GM21528 (cell line): ENCODE measurements around the gene DIPK2A.

Experiments used
- ATAC-seq: cut with Tn5 transposase; IDR thresholded peaks from one replicate; pipeline ENCODE4 v1.9.1; 2021; ENCODE audit warnings: mild to moderate bottlenecking, moderate library complexity; ENCODE audit not compliant: unreplicated experiment, low FRiP score

The DIPK2A gene

DNA sequence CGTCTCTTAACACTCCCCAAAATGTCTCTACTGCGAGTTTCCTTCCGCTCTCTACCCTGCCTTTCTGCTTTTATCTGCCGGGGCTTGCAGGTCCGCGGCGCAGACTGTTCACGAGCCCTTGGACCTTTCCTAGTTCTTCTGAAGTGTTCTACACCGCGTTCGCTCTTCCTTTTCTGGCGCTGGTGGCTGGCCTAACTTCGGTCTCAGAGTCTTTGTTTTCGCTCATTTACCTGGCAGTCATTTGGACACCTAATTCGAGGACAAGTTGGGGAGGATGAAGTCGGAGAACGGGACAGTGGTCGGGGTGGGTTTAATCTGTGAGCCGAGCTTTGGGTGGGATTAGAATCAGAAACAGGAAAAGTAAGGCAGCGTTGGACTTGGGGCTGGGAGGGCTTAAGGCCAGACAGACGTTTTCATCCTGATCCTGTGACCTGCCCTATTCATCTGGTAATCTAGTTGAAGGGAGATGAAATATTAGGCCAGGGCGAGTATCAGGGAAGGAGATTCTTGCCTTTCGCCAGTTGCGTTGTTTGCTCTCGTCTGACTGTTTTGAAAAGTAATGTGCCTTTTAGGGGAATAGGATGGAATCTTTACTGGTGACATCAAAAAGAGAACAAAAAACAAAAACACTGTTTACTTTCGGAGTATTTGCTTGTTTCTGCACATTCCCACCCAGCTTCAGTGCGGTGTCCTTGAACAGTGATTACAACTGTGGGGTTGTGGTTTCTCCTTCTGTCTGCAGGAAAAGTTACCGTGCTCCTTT, 1.8 kb downstream of the DIPK2A start:
- ATAC-seq: no peak

- no peak for ATAC-seq
Observed at GRCh38 chr3:143974271-143975238, 2.9 kb downstream of the DIPK2A start.

DNA sequence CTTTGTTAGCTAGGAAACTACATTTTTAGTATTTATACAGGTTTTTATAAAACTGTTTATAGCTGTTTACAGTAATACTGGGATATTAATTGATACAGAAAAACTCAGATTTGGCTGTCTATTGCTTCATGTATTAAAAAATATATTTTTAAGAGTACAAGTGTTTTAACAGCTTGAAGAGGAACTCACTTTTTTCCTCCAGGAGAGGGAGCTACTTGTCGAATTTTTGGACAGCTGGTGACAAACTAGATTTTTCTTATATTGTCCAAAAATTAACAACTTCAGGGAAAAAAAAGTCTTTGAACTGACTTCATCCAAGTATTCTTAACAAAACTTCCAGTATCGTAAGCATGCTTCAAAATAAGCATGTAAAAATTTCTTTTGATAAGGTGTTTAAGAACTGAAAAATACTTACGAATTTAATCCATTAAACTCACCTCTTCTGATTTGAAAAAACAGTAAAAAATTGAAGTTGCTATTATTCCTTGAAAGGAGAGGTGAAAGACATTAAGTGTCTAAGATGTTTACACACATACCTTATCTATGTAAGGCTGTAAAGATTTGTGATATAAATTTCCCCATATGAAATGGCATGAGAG, 4.0 kb downstream of the DIPK2A start:
- ATAC-seq: no peak

- peak; percentile 50 for ATAC-seq
Observed at GRCh38 chr3:143977341-143978262, 6.0 kb downstream of the DIPK2A start.

DNA sequence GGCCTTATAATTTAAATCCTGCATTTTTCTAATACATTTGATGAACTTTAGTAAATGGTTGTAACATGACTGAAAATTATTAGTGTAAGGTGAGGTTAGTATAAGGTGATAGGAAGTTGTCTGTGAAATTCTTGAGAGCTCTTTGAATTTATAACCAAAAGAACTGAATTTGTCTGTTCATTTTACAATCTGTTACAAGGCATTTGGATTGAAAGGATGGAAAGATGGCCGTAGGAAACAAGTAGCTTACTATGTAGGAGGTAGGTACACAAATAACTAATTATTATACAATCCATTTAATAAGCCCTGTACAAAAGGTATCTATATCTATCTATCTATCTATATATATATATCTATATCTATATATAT, 6.6 kb downstream of the DIPK2A start:
- ATAC-seq: no peak

DNA sequence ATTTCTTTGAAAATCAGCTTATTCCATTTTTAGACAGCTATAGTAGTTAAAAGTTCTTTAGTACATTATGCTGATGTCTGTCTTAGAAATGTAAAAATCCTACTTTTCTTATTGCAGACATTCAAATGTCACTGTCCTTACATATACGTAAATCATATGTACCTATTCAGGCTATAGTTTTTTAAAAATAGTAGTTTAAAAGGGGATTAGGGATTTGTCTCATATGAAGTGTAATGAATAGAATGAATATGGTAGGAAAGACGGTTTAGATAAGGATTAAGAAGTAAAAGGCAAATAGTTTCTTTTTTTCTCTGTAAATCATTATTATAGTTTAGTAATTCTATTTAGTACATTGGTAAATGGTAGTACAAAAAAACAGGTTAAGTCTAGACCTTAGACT, 7.4 kb downstream of the DIPK2A start:
- ATAC-seq: no peak

GRCh38 chr3:143979813-143980212, 8.2 kb downstream of the DIPK2A start:
- no peak for ATAC-seq

- no peak for ATAC-seq
Observed at GRCh38 chr3:143988306-143988705, 16.7 kb downstream of the DIPK2A start.

- ATAC-seq: no peak
Observed at GRCh38 chr3:143989461-143989860, 17.8 kb downstream of the DIPK2A start.

DNA sequence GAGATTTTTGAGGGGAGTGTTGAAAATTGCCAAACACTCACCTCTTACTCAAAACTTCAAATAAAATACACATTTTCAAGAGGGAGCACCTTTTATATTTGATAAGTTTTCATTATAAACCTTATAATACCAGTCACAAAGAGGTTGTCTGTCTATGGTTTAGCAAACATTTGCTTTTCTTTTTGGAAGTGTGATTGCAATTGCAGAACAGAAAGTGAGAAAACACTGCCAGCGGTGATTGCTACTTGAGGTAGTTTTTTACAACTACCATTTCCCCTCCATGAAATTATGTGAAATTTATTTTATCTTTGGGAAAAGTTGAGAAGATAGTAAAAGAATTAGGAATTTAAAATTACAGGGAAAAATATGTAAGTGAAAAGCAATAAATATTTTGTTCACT, 20.1 kb downstream of the DIPK2A start:
- no peak for ATAC-seq

DNA sequence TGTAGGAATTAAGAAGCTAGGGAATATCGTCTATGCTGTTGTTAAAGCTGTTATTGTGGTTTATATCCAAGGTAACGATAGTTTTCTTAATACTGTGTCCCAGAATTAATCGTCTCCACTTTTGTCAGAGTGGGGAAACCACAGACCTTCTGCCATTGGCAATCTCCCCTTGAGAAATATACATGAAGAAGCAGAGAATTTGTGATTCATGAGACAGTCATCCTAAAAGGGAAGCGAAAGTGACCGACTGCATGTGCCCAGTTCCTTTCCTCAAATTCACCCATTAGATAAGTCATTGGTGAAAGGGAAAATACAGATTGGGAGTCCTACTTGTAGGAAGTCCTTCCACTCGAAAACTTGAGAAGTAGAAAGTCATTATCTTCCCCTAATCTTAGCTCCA, 26.6 kb downstream of the DIPK2A start:
- ATAC-seq: no peak

GRCh38 chr3:144003051-144003450, 31.4 kb downstream of the DIPK2A start:
- no peak for ATAC-seq

DNA sequence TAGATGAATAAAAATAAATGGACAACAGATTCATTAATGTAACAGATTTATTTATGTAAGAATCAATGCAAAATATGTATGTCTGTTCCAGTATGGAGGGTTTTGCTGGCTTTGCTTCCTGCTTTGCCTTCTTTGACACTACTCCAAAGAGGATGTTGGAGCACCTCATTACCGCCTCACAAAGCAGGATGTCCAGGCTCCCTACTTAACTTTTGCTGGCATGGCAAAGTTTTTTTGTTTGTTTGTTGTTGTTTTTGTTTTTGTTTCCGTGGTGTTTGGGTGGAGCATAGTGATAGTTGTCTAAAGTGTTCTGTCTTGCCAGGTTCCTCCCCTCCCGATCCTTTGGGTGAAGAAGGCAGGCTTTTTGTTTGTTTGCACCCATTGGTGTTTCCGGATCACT, 38.7 kb downstream of the DIPK2A start:
- ATAC-seq: no peak

DNA sequence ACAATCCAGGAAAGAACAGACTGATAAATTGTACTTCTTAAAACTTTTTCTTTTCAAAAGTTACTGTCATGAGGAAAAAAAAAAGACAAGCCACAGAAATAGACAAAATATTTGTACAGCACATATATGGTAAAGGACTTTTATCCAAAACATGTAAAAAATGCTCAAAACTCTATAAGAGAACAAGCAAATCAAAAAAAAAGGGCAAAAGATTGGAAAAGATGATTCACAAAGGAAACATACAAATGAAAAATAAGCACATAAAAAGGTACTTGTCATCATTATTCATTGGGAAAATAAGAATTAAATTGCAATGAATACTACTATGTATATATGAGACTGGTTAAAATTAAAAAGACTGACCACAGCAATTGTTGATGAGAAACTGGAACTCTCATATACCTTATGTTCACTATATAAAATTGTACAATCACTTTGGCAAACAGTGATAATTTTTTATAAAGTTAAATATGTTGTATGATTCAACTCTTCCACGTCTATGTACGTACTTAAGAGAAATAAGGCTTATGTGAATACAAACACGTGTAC, 39.7 kb downstream of the DIPK2A start:
- no peak for ATAC-seq

GRCh38 chr3:144015133-144015532, 43.5 kb downstream of the DIPK2A start:
- ATAC-seq: no peak

DNA sequence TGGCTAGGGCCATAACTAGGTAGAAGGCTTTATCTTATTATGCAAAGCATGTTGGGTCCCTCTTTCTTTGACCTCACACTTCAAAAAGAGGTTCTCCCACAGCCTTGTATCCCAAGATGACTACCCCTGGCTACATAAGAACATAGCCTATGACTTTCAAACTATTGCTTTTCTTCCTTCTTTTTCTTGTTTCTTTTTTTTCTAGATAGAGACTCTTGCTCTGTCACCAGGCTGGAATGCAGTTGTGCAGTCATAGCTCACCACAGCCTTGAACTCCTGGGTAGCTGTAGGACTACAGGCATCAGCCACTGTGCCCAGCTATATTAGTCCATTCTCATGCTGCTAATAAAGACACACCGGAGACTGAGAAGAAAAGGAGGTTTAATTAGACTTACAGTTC, 47.2 kb downstream of the DIPK2A start:
- ATAC-seq: no peak
